GM12872 (cell line): ENCODE results near the gene EPC2.

Source experiments
- CTCF ChIP-seq: IDR thresholded peaks from 3 replicates; pipeline ENCODE4 v1.5.1; 2011; ENCODE audit warnings: low read depth, mild to moderate bottlenecking, low read length, moderate library complexity; ENCODE audit not compliant: insufficient read depth

Gene EPC2

GRCh38 chr2:148687543-148687942, 43.0 kb downstream of the EPC2 start:
- TF ChIP-seq CTCF = no peak

GRCh38 chr2:148696985-148697384, 52.4 kb downstream of the EPC2 start:
- no peak for TF ChIP-seq CTCF

DNA sequence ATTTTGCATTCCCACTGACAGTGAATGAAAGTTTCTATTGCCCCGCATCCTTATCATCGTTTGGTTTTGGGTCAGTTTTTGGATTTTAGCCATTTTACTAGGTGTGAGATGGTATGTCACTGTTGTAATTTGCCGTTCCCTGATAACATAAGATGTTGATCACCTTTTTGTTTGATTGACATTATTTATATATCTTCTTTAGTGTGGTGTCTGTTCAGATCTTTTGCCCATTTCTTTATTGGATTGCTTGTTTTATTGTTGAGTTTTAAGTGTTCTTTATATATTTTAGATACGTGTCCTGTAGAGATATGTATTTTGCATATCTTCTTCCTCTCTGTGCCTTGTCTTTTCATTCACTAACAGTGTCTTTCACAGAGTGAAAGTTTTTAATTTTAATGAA, 55.3 kb downstream of the EPC2 start:
- no peak for TF ChIP-seq CTCF

- no peak for TF ChIP-seq CTCF
These were observed 56.5 kb downstream of the EPC2 start for GRCh38 chr2:148701039-148701438.

DNA sequence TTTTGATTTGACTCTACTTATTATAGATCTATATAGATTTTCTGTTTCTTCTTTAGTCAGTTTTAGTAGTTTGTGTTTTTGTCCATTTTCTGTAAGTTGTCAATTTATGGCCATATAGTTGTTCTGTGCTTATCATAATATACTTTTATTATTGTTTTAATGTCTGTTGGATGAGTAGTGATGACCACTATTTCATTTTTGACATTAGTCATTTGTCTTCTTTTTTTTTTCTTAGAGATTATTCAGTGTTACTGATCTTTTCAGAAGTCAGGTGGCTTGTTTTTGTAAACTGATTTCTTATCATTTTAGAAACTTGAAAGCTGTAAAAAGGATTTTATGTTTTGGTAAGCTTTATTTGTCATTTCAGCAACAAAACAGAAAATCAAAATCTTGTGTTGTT, 57.3 kb downstream of the EPC2 start:
- TF ChIP-seq CTCF = no peak

- no peak for TF ChIP-seq CTCF
These were observed 57.9 kb downstream of the EPC2 start for GRCh38 chr2:148702475-148702874.

DNA sequence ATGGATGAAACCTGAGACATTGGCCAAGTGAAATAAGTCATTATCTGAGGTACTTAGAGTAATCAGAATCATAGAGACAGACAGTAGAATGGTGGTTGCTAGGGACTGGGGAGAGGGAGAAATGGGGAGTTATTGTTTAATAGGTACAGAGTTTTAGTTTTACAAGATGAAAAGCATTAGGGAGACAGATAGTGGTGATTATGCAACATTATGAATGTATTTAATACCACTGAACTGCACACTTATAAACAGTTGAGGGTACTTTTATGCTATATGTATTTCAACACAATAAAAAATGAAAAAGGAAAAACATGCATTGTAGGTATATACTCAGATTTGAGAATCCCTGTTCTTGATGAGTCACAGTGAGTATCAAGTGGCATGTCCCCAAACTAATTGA, 59.7 kb downstream of the EPC2 start:
- TF ChIP-seq CTCF = no peak
